Ovary (tissue), 3 donors: Measurements from ENCODE around the gene PFKP.

ENCODE experiments used
- EP300 ChIP-seq: sonication (generic); formaldehyde crosslinking; IDR thresholded peaks from one replicate; pipeline ENCODE4 v1.6.1; 2017; ENCODE audit warnings: antibody characterized with exemption
- POLR2A ChIP-seq: fragments of 450-650 bp; IDR thresholded peaks from one replicate; pipeline ENCODE4 v1.6.1; 2017; ENCODE audit warnings: antibody characterized with exemption, mild to moderate bottlenecking, moderate library complexity
- TF ChIP-seq, protein P1 (sequence below), 3 donors: fragments of 450-650 bp in 2 of 3; fragments of 200-600 bp in 1 of 3; IDR thresholded peaks; one replicate each; pipeline versions ENCODE4 v1.5.1 to v1.8.0; 2016 to 2022; ENCODE audit warnings: antibody characterized with exemption in 3 of 3, mild to moderate bottlenecking in 1 of 3
- donor health status: DM: no; HTN: no; CAD: no.

- TF ChIP-seq, protein P1, sequence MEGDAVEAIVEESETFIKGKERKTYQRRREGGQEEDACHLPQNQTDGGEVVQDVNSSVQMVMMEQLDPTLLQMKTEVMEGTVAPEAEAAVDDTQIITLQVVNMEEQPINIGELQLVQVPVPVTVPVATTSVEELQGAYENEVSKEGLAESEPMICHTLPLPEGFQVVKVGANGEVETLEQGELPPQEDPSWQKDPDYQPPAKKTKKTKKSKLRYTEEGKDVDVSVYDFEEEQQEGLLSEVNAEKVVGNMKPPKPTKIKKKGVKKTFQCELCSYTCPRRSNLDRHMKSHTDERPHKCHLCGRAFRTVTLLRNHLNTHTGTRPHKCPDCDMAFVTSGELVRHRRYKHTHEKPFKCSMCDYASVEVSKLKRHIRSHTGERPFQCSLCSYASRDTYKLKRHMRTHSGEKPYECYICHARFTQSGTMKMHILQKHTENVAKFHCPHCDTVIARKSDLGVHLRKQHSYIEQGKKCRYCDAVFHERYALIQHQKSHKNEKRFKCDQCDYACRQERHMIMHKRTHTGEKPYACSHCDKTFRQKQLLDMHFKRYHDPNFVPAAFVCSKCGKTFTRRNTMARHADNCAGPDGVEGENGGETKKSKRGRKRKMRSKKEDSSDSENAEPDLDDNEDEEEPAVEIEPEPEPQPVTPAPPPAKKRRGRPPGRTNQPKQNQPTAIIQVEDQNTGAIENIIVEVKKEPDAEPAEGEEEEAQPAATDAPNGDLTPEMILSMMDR (IDR thresholded peaks at IDR 0.05), result no peak
- TF ChIP-seq POLR2A, result no peak
- TF ChIP-seq EP300, result no peak
Measured at GRCh38 chr10:3154666-3155065, 87.3 kb downstream of the PFKP start.
